GM18868 (cell line): ENCODE measurements around the gene G3BP2.
"Not testable (repeated sequence)": the region's sequence is repeated elsewhere in the genome, so short reads cannot be mapped to it uniquely, and the experiment has no call there.

ENCODE experiments used
- ATAC-seq: cut with Tn5 transposase; IDR thresholded peaks from one replicate; pipeline ENCODE4 v1.9.1; 2021; ENCODE audit warnings: mild to moderate bottlenecking, moderate library complexity; ENCODE audit not compliant: unreplicated experiment

The G3BP2 gene

DNA sequence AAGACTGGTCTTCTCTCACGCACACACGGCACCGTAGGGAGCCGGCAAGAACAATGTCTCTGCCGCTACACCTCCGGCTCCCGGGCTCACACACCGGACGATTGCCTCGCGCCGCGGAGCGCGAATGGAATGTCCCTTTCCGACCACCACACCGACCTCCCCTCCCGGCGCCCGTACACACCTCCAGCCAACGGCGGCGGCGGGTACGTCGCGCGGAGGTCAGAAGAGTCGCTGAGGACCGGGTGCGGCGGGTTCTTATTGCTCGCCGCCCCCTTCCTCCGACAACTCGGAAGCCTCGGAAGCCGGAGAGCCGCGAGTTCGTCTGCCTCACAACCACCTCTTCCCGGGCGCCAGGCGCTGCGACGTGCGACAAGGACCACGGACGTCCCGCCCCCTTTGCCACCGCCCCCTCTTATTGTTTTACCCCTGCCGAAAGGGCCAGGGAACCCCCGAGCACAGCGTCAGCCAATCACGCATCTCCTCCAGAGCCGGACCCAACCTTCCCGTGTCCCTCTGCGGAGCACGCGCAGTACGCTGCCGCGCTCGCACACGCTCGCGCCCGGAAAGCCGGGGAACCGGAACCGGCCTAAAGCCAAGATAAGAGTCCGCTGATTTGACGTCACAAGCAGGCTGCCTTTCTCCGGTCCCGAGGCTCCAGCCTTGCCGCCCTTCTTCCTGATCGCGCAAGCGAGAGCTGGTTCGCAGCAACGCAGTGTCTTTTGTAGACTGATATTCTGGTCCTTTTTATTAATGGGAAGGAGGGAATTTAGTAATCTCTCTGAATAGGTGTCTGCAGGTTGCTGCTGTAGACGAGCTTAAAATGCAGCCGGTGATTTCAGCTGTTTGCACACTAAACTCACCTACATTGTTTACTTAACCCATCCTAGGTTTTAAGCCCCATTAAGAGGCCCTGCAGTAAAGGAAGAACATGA is at the start of gene G3BP2:
TSS of gene G3BP2 (minus strand) at position 385 of the 932 bp plus-strand sequence. CDS start 11,386 bp downstream, outside the sequence.
- peak; percentile 91 for ATAC-seq

- no peak for ATAC-seq
These were observed 49.2 kb upstream of the G3BP2 start for GRCh38 chr4:75722417-75722816.

DNA sequence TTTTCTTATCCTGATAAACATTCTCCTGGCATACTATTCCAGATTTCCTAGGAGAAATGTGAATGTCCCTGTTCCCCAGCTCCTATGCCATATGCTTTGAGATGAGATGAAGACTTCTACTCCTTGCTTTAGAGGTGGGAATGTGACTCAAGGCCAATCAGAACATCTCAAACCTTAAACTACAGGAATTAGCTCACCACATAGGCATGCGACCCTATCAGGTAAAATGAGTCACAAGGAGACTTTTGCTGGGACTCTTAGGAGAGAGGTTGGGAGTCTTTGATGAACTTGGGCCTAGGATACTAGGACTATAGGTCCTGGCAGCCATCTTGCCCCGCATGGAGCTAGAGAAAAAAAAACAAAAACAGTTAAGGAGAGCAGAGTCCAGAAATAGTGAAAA is 45.3 kb upstream of the G3BP2 start:
- no peak for ATAC-seq

DNA sequence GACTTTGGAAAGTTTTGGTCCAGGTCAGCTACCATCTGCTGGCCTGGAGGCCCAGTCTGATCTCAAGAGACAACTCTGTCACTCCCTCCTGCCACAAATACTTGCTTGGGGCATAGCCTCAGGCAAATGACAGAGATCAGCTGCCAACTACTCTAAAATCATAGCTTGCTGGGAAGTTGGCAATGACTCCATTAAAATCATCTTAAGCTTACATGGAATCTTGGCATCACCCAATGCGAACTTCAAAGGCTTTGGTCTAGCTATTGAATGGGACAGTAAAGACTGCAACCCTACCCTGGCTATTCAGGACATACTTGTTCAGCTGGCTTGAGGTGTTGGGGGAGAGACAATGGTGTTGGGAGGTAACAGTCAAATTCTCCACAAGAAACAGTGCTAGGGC is 44.2 kb upstream of the G3BP2 start:
- ATAC-seq: no peak

DNA sequence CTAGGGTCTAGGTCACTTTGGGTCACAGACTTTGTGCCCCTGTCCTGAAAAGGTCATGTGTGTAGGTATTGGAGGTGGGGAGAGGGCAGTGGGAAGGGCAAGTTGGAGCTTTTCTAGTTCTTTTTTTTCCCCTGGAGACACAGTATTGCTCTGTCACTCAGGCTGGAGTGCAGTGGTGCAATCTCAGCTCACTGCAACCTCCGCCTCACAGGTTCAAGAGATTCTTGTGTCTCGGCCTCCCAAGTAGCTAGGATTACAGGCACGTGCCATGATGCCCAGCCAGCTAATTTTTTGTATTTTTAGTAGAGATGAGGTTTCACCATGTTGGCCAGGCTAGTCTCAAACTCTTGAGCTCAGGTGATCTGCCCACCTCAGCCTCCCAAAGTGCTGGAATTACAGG is 42.8 kb upstream of the G3BP2 start:
- ATAC-seq: not testable (repeated sequence)

DNA sequence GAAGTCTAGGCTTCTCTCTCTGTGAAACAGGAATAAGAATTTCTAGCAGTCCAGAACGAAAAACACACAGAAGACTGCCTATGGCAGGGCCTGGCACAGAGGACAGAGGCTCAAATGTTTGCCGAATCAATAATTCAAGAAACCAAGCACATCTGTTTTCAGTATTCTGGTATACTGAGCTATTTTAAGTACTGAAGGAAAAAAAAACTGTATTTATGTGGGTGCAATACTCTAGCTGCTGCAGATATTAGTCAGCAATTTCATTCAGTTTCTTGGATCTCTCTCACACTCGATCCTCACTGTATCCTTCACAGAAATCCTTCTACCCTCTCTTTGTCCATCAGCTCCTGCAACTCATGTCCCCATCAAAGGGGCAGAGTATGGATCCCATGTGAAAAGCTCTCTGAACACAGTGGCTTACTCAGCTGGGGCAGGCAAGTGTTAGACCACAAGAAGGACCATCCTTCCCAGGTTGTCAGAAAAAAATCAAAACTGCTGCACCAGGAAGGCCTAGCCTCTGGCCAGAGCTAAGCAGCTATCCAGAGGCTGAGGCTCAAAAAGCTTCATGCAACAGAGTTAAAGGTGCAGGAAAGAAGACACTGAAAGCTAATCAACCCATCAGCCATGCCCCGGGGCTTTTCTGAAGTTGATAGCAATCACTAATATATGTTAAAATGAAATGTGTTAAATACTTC is 42.0 kb upstream of the G3BP2 start:
- peak; percentile 65 for ATAC-seq

DNA sequence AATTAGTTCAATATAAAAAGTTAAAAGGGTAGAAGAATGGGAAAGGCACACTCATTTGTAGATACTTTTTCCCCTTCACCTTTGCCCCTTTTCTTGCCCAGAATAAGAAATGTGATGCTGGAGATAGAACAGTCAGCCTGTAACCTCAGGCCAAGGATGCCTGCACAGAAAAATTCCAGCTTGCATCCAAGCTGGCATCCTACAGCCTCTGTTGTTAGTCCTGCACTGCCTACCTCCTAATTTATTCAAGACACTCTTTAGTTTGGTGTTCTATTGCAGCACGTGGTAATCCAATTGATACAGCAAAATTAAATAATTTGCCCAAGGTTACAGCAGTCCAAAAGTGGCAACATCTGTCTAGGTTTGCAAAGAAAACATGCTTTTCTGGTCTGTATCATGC is 41.5 kb upstream of the G3BP2 start:
- peak; percentile 8 for ATAC-seq

DNA sequence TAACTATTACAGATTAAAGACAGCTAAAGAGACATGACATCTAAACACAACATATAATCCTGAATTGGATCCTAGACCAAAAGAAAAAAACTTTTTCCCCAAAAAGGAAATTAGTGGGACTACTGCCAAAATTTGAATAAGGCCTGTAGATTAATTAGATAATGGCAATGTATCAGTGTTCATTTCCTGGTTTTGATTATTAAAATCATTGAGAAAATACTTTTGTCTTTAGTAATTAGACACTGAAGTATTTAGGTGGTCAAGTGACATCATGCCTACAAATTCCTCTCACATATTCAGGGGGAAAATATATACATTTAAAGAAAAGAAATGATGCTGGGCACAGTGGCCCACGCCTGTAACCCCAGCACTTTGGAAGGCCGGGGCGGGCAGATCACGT is 40.8 kb upstream of the G3BP2 start:
- no peak for ATAC-seq

DNA sequence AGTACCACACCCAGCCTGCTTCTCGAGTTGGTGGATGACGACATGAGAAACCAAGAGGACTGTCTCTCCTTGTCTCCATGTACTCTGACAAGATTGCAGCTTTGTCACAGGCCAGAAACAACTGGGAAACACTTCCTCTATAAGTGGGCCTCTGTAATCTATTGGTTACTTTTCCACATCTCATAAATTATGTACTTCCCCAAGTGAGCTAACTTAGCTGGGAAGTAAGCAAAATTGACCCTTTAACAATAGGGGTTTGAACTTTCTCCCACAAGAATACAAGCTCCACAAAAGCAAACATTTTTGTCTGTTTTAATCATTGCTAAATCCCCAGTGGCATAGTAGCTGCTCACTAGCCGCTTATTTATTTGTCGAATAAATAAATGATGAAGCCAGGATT is 37.0 kb upstream of the G3BP2 start:
- no peak for ATAC-seq

DNA sequence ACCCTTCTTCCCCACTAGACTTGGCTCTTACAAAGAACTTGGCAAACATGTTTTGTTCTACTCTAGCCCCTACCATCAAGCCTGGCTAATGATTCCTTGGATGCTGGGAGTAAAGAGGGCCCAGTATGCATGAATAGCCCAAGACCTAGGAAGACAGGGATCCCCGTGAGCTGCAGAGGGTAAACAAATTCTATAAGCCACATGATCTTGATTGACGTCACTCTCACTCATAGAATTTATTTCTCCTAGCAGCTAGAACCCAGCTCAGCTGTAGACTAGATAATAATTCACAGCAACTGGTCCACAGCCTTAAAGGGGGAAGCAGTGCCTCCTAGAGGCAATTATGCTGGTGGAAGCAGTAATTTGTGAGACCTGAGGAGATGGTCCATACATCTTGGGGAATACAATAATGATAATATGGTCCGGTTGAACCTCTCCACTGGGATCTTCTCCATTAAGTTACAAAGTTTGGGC is 35.0 kb upstream of the G3BP2 start:
- peak; percentile 71 for ATAC-seq

DNA sequence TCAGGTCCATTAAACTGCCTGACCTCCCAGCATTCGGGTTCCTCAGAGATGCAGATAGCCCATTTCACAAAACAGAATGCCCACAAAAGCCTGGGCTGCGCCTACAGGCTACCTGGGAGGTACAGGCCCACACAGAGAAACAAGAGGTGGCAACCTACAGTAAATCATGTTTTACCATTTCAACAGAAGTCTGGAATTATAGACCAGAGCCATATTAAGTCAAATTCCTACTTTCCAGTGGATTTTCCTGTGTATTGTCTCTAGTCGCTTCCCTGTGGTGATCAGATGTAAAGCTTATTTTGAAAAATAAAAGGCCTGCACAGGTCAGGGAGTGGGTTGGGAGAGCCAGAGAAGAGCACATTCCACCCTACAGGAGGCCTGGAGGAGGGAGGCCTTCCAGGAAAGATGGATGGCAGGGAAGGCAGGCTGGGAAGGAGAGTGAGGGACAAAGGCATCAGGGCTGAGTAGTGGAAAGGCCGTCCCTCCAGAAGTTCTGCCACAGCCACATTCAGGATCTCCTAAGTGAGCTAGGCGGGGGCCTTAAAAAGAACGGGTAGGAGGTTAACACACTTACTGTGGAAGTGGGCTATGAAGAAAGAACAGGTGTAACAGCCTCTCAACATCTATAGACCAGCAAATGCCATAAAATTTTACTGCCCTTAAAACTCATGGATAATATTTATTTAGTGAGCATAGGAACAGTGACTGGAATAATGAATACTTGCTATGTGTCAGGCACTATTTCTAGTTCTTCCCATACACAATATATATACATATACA is 32.2 kb upstream of the G3BP2 start:
- ATAC-seq: no peak

GRCh38 chr4:75702919-75703411 is 29.8 kb upstream of the G3BP2 start:
- no peak for ATAC-seq

GRCh38 chr4:75699299-75699698 is 26.1 kb upstream of the G3BP2 start:
- ATAC-seq: no peak

- peak; percentile 38 for ATAC-seq
These were observed 25.7 kb upstream of the G3BP2 start for GRCh38 chr4:75698963-75699228.

DNA sequence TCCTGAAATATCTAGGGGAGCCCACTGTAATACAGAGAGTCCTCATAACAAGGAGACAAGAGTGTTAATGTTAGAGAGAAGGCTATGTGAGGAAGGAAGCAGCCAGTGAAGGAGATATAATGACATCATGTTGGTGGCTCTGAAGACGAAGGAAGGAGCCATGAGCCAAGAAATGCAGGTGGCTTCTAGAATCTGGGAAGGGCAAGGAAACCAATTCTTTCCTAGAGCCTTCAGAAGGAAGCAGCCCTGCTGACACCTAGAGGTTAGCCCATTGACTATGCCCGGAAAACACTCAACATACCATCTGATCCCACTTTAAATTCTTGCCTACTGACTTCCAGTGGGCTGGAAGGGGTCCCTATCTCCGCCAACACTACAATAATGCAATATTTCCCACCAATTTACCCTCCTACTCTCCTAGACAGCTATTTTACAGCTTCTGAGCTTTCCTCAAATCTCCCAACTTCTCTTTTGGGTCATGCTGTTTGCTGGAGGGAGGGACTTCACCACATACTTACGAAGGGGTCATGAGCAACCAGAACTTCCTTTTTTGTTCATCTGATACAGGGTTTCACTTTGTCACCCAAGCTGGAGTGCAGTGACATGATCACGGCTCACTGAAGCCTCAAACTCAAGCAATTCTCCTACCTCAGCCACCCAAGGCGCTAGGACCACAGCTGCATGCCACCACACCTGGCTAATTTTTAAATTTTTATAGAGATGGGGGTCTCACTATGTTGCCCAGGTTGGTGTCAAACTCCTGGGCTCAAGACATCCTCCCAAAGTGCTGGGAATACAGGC is 25.2 kb upstream of the G3BP2 start:
- ATAC-seq: peak; percentile 96

DNA sequence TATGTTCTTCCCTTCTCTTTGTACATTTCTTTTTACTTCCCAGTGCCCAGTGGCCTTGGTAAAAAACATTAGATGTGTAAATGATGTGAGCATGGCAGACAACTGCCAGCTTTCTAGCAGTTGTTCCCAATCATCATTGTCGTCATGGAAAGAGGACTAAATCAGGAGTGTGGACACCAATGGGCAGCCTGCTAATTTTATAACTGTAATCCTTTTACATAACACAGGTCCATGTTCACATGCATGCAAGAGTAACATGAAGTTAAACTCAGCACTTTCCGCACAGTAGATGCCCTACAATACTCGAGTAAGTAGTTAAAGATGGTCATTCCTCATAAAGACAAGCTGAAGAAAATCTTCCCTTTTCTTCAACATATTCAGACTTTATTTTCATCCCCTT is 23.4 kb upstream of the G3BP2 start:
- ATAC-seq: no peak

GRCh38 chr4:75696071-75696470 is 22.9 kb upstream of the G3BP2 start:
- peak; percentile 36 for ATAC-seq

- not testable (repeated sequence) for ATAC-seq
These were observed 18.9 kb upstream of the G3BP2 start for GRCh38 chr4:75692066-75692465.

DNA sequence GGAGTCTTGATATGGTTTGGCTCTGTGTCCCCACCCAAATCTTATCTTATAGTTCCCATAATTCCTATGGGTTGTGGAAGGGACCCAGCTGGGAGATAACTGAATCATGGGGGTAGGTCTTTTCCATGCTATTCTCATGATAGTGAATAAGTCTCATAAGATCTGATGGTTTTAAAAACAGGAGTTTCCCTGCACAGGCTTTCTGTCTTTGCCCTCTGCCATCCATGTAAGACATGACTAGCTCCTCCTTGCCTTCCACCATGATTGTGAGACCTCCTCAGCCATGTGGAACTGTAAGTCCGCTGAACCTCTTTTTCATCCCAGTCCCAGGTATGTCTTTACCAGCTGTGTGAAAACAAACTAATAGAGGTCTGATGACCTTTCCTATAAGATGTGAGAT is 13.9 kb upstream of the G3BP2 start:
- ATAC-seq: not testable (repeated sequence)

DNA sequence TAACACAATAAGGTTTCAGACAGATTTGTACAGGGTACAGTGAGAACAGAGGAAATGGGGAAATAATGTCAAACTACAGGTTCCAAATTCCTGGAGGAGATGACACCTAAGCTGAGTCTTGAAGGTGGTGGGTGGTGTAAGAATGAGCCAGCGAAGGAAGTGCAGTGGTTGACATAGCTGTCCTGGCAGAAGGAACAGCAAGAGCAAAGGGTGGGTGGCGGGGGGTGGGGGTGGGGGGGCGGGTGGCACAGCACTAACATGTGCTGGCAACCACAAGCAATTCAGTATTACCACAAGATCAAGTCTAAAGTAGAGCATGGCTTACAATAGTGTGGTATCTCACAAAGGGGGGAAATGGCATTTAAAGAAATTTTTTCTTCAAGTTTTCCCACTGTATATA is 13.1 kb upstream of the G3BP2 start:
- no peak for ATAC-seq
